Neutrophil (primary cell): ENCODE results near the gene DIS3L2.

Source experiments
- H3K27ac ChIP-seq: fragments of 200-600 bp; sonication (generic); 2 replicates; pipeline ENCODE4 v1.5.1; 2016; ENCODE audit warnings: mild to moderate bottlenecking, moderate library complexity
- H3K27me3 ChIP-seq: fragments of 200-600 bp; sonication (generic); 2 replicates; pipeline ENCODE4 v1.6.0; 2016; ENCODE audit warnings: mild to moderate bottlenecking
- H3K36me3 ChIP-seq: fragments of 200-600 bp; sonication (generic); 2 replicates; pipeline ENCODE4 v1.5.1; 2017
- H3K4me1 ChIP-seq, 2 experiments: fragments of 200-600 bp in 1 of 2; sonication (generic) in 1 of 2; 1 replicate in 1 of 2; 2 replicates in 1 of 2; pipeline versions ENCODE4 v1.5.1 to v1.6.1; 2013 to 2016; ENCODE audit warnings: low read depth in 1 of 2, low read length in 1 of 2, mild to moderate bottlenecking in 1 of 2, moderate library complexity in 1 of 2; ENCODE audit not compliant: control insufficient read depth in 1 of 2, insufficient read depth in 1 of 2
- H3K4me3 ChIP-seq, 2 experiments: fragments of 200-600 bp in 1 of 2; sonication (generic) in 1 of 2; 1 replicate in 1 of 2; 2 replicates in 1 of 2; pipeline ENCODE4 v1.5.1; 2013 to 2016; ENCODE audit warnings: low read depth in 1 of 2, low read length in 1 of 2, mild to moderate bottlenecking in 1 of 2, moderate library complexity in 1 of 2
- H3K9me3 ChIP-seq: fragments of 200-600 bp; sonication (generic); 2 replicates; pipeline ENCODE4 v1.5.1; 2016
- TF ChIP-seq, protein P1 (sequence below): fragments of 200-600 bp; sonication (generic); IDR thresholded peaks from 2 replicates; pipeline ENCODE4 v1.5.1; 2016; ENCODE audit warnings: antibody characterized with exemption

Gene DIS3L2

DNA sequence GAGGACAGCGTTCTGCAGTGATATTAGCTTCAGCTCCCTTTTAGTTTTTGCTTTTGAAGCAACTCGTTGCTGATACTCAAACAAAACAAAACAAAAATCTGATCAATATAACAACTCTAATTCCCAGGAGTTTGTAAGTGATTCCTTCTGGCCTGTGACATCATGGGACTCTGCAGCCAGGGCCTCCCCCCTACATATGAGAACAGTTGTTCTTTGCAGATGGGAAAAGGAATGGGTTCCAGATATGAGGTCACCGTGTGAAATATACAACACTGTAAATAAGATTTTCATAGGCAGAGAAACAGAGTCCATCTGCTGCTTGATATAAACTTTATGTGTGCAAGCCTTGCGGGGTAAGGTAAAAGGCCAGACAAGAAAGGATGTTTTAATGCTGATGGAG, 56.7 kb downstream of the DIS3L2 start:
- no peaks in the 10 kb centered on the region for H3K4me1 ChIP-seq
- H3K36me3 ChIP-seq = peaks cover 2% of the 10 kb centered on the region
- no peak overlapping the region for H3K27ac ChIP-seq
- no peaks in the 10 kb centered on the region for H3K27me3 ChIP-seq
- TF ChIP-seq, protein P1, sequence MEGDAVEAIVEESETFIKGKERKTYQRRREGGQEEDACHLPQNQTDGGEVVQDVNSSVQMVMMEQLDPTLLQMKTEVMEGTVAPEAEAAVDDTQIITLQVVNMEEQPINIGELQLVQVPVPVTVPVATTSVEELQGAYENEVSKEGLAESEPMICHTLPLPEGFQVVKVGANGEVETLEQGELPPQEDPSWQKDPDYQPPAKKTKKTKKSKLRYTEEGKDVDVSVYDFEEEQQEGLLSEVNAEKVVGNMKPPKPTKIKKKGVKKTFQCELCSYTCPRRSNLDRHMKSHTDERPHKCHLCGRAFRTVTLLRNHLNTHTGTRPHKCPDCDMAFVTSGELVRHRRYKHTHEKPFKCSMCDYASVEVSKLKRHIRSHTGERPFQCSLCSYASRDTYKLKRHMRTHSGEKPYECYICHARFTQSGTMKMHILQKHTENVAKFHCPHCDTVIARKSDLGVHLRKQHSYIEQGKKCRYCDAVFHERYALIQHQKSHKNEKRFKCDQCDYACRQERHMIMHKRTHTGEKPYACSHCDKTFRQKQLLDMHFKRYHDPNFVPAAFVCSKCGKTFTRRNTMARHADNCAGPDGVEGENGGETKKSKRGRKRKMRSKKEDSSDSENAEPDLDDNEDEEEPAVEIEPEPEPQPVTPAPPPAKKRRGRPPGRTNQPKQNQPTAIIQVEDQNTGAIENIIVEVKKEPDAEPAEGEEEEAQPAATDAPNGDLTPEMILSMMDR = no peak
- no peaks in the 10 kb centered on the region for H3K9me3 ChIP-seq
- no peak overlapping the region for H3K4me3 ChIP-seq

DNA sequence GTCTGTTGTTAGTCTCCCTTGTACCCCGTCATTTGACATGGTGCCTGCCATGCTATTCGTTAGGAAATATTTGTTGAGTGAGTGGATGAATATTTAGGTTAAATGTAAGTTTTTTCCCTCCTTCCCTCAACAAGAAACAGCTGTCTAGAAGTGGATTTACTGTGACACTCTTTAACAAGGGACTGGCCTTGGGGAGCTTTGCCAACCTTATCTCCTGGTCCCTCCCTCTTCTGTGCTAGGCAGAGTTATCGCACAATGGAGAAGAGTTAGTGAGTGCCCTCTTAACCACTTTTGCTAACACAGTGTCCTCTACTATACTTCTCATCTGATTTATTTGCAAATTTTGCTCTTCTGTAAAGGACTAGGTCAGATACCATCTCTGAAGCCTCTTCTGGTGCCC, 61.2 kb downstream of the DIS3L2 start:
- Histone ChIP-seq H3K9me3 (no peaks in the 10 kb centered on the region), H3K4me3 (no peak overlapping the region), H3K27ac (no peak overlapping the region), H3K4me1 (no peaks in the 10 kb centered on the region), H3K27me3 (no peaks in the 10 kb centered on the region), H3K36me3 (peaks cover 13% of the 10 kb centered on the region)
- TF ChIP-seq, protein P1 = no peak

DNA sequence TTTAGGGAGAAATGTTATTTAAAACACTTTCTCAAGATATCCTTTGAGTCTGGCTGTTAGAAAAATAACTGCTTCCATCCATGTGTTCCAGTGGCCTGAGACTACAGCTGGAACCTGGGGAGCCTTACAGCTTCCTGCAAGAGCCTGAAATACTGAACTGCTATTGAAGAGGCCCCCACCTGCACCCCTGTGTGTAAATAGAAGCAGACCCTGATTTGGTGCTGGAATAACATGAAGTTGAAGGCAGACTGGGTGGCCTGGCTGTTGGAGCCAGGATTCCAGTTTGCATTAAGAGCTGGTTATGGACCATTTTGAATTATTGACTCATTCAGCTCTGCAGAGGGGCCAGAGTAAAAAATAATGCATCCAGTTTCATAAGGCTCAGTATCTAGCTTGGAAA, 61.9 kb downstream of the DIS3L2 start:
- TF ChIP-seq, protein P1 = no peak
- H3K4me3 ChIP-seq = no peak overlapping the region

DNA sequence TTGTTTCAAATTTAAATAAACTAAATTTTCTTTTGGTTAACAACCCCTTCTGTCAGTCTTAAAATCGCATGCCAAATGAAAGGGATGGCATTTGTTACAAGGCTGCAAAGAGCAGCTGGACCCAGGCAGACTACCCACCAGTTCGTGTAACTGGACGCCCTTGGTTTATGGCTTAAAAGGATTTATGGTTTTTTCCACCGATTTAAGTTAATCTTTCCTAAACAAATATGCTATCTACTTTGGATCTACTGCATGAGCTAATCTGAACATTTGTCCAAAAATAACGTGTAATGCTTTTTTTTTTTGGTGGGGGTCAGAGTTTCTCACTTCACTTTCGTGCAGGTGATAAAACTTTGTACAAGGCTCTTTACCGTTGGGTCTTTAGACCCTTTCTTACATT, 62.9 kb downstream of the DIS3L2 start:
- Histone ChIP-seq H3K27me3 (no peaks in the 10 kb centered on the region), H3K4me3 (no peak overlapping the region), H3K9me3 (no peaks in the 10 kb centered on the region), H3K27ac (no peak overlapping the region), H3K36me3 (peaks cover 13% of the 10 kb centered on the region), H3K4me1 (no peaks in the 10 kb centered on the region)
- TF ChIP-seq, protein P1 = no peak

More for the DNA sequence above, 61.9 kb downstream of the DIS3L2 start:
- no peaks in the 10 kb centered on the region for H3K27me3 ChIP-seq
- H3K36me3 ChIP-seq = peaks cover 13% of the 10 kb centered on the region
- no peak overlapping the region for H3K27ac ChIP-seq
- H3K9me3 ChIP-seq = no peaks in the 10 kb centered on the region
- no peaks in the 10 kb centered on the region for H3K4me1 ChIP-seq

DNA sequence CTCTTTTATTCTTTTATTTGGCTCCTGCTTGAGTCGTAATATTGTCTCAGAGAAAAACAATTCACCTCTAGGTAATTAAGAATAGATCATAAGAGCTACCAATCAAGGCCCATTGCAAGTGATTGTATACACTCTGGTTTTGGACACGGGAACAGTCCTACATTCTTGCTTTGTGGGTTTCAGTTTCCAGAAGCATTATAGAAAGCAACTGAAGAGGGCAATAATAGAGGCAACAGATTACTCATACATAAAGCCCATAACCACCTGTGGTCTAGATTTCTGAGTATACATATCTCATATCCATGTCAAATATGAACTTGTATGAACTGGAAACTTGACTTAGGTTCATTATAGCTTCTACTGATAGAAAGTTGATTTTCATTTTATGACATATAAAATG, 65.4 kb downstream of the DIS3L2 start:
- Histone ChIP-seq H3K4me1 (no peaks in the 10 kb centered on the region), H3K4me3 (no peak overlapping the region), H3K36me3 (peaks cover 15% of the 10 kb centered on the region), H3K27ac (no peak overlapping the region), H3K9me3 (no peaks in the 10 kb centered on the region), H3K27me3 (no peaks in the 10 kb centered on the region)
- TF ChIP-seq, protein P1 = no peak

DNA sequence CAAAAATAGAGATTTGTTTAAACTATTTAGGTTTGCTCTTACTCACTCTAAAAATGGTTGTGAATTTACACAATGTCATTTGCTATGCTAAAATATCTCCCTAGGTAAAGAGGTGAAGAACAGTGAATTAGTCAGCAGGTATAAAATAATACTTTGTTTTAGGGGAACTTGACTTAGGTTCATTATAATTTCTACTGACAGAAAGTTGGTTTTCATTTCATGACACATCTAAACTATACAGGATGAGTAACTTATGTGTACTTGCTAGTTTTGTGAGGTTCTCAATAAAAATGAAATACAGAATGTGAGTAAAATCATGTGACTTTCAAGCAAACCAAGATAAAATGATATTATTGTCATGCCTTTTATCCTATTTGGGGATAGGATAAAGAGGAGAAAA, 66.0 kb downstream of the DIS3L2 start:
- TF ChIP-seq, protein P1 = no peak
- peaks cover 15% of the 10 kb centered on the region for H3K36me3 ChIP-seq
- no peaks in the 10 kb centered on the region for H3K9me3 ChIP-seq
- H3K4me3 ChIP-seq = no peak overlapping the region
- no peak overlapping the region for H3K27ac ChIP-seq
- no peaks in the 10 kb centered on the region for H3K27me3 ChIP-seq
- no peaks in the 10 kb centered on the region for H3K4me1 ChIP-seq
